Left colon (tissue), 2 donors: ENCODE results near the gene PEPD. TPM values are rescaled to one million over a fixed set of nuclear protein-coding genes. Genes with fewer than 3 reads are reported as not detected.
A peak's percentile ranks its signal among the peaks of the same experiment; 100 is the strongest.

Source experiments
- ATAC-seq: fragments of 200-7000 bp; cut with Tn5 transposase; one replicate; pipeline ENCODE4 v1.9.1; 2020; ENCODE audit warnings: mild to moderate bottlenecking, moderate library complexity
- DNase-seq, 2 donors: peaks; one replicate each; pipeline ENCODE4 v3.0.0-alpha.2; 2020
- intact Hi-C, 2 donors: fragments of 100-400 bp; cut with DNase I in 1 of 2; cut with micrococcal nuclease in 1 of 2; formaldehyde crosslinking; loops; one replicate each; pipeline versions ENCODE4 v1.11.2 to v1.14.0; 2022; cut with DNase I, micrococcal nuclease
- total RNA-seq, 2 donors: library from RNA; stranded (reverse); fragmentation: NEBNext Ultra II Directional; extraction: Animal tissue kit (Norgen Biotek cat#: 25700); gene quantifications; one replicate each; pipeline ENCODE4 v1.2.1, GENCODE V29; 2021
- donor health status: DM: no; HTN: no; CAD: no.
- donor health status: DM: yes; HTN: yes; CAD: no.

Gene PEPD
- total RNA-seq, 2 donors from 2014 or later, result 35.7 to 86.1 TPM

GRCh38 chr19:33551676-33552075 lies 30.1 kb upstream of the PEPD start:
- ATAC-seq (no peak), DNase-seq (no peak)
- intact Hi-C loops, result no loop called here

- intact Hi-C loops, result no loop called here
- ATAC-seq (no peak), DNase-seq (no peak)
Observed at GRCh38 chr19:33550768-33551167, 29.2 kb upstream of the PEPD start.

- ATAC-seq (no peak), DNase-seq (no peak)
- intact Hi-C loops, result no loop called here
Observed at GRCh38 chr19:33547676-33548075, 26.1 kb upstream of the PEPD start.

- DNase-seq, result no peak
- ATAC-seq, result no peak
- intact Hi-C loops, result no loop called here
Observed at GRCh38 chr19:33546656-33547055, 25.1 kb upstream of the PEPD start.

GRCh38 chr19:33545217-33545981 lies 23.8 kb upstream of the PEPD start:
- intact Hi-C loops, result no loop called here
- ATAC-seq (no peak), DNase-seq (no peak)

- no peak for ATAC-seq
- intact Hi-C loops, result no loop called here
- DNase-seq, result no peak
Observed at GRCh38 chr19:33535226-33535625, 13.6 kb upstream of the PEPD start.

GRCh38 chr19:33532859-33533460 lies 11.4 kb upstream of the PEPD start:
- ATAC-seq, result no peak
- no peak for DNase-seq
- intact Hi-C loops, result no loop called here

- ATAC-seq, result no peak
- no peak for DNase-seq
- intact Hi-C loops, result no loop called here
Observed at GRCh38 chr19:33530842-33531241, 9.3 kb upstream of the PEPD start.

- no peak for DNase-seq
- no peak for ATAC-seq
- intact Hi-C loops, result no loop called here
Observed at GRCh38 chr19:33530296-33530695, 8.7 kb upstream of the PEPD start.

GRCh38 chr19:33529094-33529676 lies 7.6 kb upstream of the PEPD start:
- ATAC-seq (no peak), DNase-seq (no peak)
- intact Hi-C loops, result no loop called here

- DNase-seq (no peak), ATAC-seq (no peak)
- intact Hi-C loops, result no loop called here
Observed at GRCh38 chr19:33528404-33528803, 6.8 kb upstream of the PEPD start.

- no peak for DNase-seq
- intact Hi-C loops, result no loop called here
- ATAC-seq, result no peak
Observed at GRCh38 chr19:33527125-33527524, 5.5 kb upstream of the PEPD start.

- ATAC-seq, result no peak
- intact Hi-C loops, result no loop called here
- no peak for DNase-seq
Observed at GRCh38 chr19:33524024-33524664, 2.6 kb upstream of the PEPD start.

GRCh38 chr19:33523167-33523566 lies 1.6 kb upstream of the PEPD start:
- DNase-seq (no peak), ATAC-seq (no peak)
- intact Hi-C loops, result no loop called here

GRCh38 chr19:33522371-33522662 lies 726 bp upstream of the PEPD start:
- no peak for ATAC-seq
- intact Hi-C loops, result no loop called here
- DNase-seq, result no peak

GRCh38 chr19:33520844-33521479 lies 629 bp downstream of the PEPD start:
- intact Hi-C loops, result no loop called here
- ATAC-seq (peak; percentile 72), DNase-seq (peak in 1 of 2 donors; percentile 19)

- DNase-seq (no peak), ATAC-seq (peak; percentile 21)
- intact Hi-C loops, result no loop called here
Observed at GRCh38 chr19:33520048-33520643, 1.4 kb downstream of the PEPD start.

GRCh38 chr19:33519416-33519815 lies 2.2 kb downstream of the PEPD start:
- no peak for ATAC-seq
- DNase-seq, result no peak
- intact Hi-C loops, result no loop called here

- intact Hi-C loops, result no loop called here
- ATAC-seq, result no peak
- DNase-seq, result no peak
Observed at GRCh38 chr19:33518541-33518940, 3.0 kb downstream of the PEPD start.
